Measurements from ENCODE around the gene NHEJ1.

GRCh38 chr2:219056176-219056895 is 104.3 kb downstream of the NHEJ1 start:
- TF ChIP-seq REST (IDR thresholded peaks at IDR 0.05; ENCODE audit: insufficient read depth in 1 of 2, low read depth in 2 of 2, low read length in 2 of 2) (no peak), SIN3A (IDR thresholded peaks at IDR 0.05; ENCODE audit: borderline replicate concordance, insufficient read depth, low read length) (no peak)
